ENCODE data around the gene HNRNPA3. TPM values are rescaled to one million over a fixed set of nuclear protein-coding genes. Genes with fewer than 3 reads are reported as not detected.
"Not testable (repeated sequence)": the region's sequence is repeated elsewhere in the genome, so short reads cannot be mapped to it uniquely, and the experiment has no call there.

HNRNPA3 gene
- total and polyA plus RNA-seq, 2 donors (not counting 3 experiments of a cell fraction or from before 2014, with no cell fraction given) = 57.5 to 316 TPM

DNA sequence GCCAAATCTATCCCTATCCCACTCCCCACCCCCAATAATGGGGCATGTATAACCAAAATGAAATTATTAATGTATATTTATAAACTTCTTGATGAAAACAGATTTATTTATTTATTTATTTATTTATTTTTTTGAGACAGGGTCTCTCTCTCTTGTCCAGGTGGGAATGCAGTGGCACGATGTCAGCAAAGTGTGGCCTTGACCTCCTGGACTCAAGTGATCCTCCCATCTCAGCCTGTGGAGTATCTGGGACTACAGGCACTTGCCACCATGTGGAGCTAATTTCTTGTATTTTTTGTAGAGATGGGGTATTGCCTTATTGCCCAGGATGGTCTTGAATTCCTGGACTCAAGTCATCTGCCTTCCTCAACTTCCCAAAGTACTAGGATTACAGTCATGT, 28.0 kb upstream of the HNRNPA3 start:
- no peaks in the 10 kb centered on the region for H3K79me2 ChIP-seq (ENCODE audit: control insufficient read depth, insufficient read depth, low read length)
- no TSS peak for BruUV-seq (replicated peaks)
- no peaks in the 10 kb centered on the region for H3K27me3 ChIP-seq (ENCODE audit: control insufficient read depth in 2 of 2, insufficient read depth in 2 of 2, low read length in 2 of 2)
- H3K27ac ChIP-seq (ENCODE audit: insufficient read depth, low read depth, low read length) = no peak overlapping the region
- H2AFZ ChIP-seq (ENCODE audit: low read depth, low read length) = no peak overlapping the region
- H3K4me2 ChIP-seq (ENCODE audit: insufficient read depth, low read length) = no peak overlapping the region
- ChIA-PET CTCF (interaction anchor here (0.8 to 1.2 kb wide), 2 partner anchors 20 to 79 kb away, joined by 3 to 4 read pairs; no protein-coding TSS in a partner anchor), POLR2A (no interaction called here)
- H3K9me3 ChIP-seq (replicated peaks; ENCODE audit: control insufficient read depth, insufficient read depth, low read length) = no peaks in the 10 kb centered on the region
- DNase-seq (ENCODE audit: low read depth, low spot score) (no peak), FAIRE-seq (no peak)
- no peaks in the 10 kb centered on the region for H3K4me1 ChIP-seq (ENCODE audit: control insufficient read depth, extremely low read depth, insufficient read depth, low read length)
- H4K20me1 ChIP-seq (replicated peaks; ENCODE audit: control insufficient read depth, extremely low read depth, insufficient read depth, low read length) = no peaks in the 10 kb centered on the region
- intact Hi-C loops (cut with micrococcal nuclease) = no loop called here
- TF ChIP-seq GATA2 (IDR thresholded peaks at IDR 0.05; ENCODE audit: insufficient read depth, insufficient read length, low read depth, low read length) = no peak
- TF ChIP-seq, protein P1, sequence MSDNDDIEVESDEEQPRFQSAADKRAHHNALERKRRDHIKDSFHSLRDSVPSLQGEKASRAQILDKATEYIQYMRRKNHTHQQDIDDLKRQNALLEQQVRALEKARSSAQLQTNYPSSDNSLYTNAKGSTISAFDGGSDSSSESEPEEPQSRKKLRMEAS (IDR thresholded peaks at IDR 0.05; ENCODE audit: insufficient read depth, insufficient read length) = no peak
- TF ChIP-seq POLR2AphosphoS5 (IDR thresholded peaks at IDR 0.05; ENCODE audit: insufficient read depth, low read depth, low read length) = no peak
- TF ChIP-seq MYC (IDR thresholded peaks at IDR 0.05; ENCODE audit: low read depth, low read length) = no peak
- TF ChIP-seq JUN (IDR thresholded peaks at IDR 0.05; ENCODE audit: borderline replicate concordance, insufficient read depth, insufficient read length, low read depth) = no peak
- TF ChIP-seq, protein P2, sequence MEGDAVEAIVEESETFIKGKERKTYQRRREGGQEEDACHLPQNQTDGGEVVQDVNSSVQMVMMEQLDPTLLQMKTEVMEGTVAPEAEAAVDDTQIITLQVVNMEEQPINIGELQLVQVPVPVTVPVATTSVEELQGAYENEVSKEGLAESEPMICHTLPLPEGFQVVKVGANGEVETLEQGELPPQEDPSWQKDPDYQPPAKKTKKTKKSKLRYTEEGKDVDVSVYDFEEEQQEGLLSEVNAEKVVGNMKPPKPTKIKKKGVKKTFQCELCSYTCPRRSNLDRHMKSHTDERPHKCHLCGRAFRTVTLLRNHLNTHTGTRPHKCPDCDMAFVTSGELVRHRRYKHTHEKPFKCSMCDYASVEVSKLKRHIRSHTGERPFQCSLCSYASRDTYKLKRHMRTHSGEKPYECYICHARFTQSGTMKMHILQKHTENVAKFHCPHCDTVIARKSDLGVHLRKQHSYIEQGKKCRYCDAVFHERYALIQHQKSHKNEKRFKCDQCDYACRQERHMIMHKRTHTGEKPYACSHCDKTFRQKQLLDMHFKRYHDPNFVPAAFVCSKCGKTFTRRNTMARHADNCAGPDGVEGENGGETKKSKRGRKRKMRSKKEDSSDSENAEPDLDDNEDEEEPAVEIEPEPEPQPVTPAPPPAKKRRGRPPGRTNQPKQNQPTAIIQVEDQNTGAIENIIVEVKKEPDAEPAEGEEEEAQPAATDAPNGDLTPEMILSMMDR (IDR thresholded peaks at IDR 0.05; ENCODE audit: extremely low read depth in 1 of 2, insufficient read depth in 1 of 2, low read depth in 1 of 2, low read length in 2 of 2) = no peak
- no peak for TF ChIP-seq POLR2A (IDR thresholded peaks at IDR 0.05; ENCODE audit: low read depth, low read length)
- no peak for TF ChIP-seq FOS (IDR thresholded peaks at IDR 0.05; ENCODE audit: borderline replicate concordance, insufficient read depth, low read length)
- TF ChIP-seq EZH2 (IDR thresholded peaks at IDR 0.05; ENCODE audit: borderline replicate concordance, low read depth, low read length, severe bottlenecking) = no peak
- H3K36me3 ChIP-seq (ENCODE audit: control insufficient read depth in 2 of 2, extremely low read depth in 1 of 2, insufficient read depth in 2 of 2, low read length in 2 of 2) = no peaks in the 10 kb centered on the region
- H3K4me3 ChIP-seq (replicated peaks in 1 of 3; ENCODE audit: insufficient read depth in 1 of 3, low read depth in 1 of 3, low read length in 3 of 3) = no peak overlapping the region
- H3K9me1 ChIP-seq (replicated peaks; ENCODE audit: control insufficient read depth, extremely low read depth, insufficient read depth, low read length) = no peaks in the 10 kb centered on the region
- no peak overlapping the region for H3K9ac ChIP-seq (replicated peaks; ENCODE audit: extremely low read depth, insufficient read depth, low read length)
- dilution Hi-C loops (cut with MboI; ENCODE audit: extremely low pct_ligation_motif_present, low sequenced_read_pairs) = no loop called here

DNA sequence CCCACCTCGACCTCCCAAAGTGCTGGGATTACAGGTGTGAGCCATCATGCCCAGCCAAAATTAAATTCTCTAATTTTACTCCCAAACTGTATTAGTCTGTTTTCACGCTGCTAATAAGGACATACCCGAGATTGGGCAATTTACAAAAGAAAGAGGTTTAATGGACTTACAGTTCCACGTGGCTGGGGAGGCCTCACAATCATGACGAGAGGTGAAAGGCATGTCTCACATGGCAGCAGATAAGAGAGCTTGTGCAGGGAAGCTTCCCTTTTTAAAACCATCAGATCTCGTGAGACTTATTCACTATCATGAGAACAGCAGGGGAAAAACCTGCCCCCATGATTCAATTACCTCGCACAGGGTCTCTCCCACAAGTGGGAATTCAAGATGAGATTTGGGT, 26.6 kb upstream of the HNRNPA3 start:
- BruUV-seq (replicated peaks); H3K9me1 ChIP-seq (replicated peaks; ENCODE audit: control insufficient read depth, extremely low read depth, insufficient read depth, low read length); H3K9me3 ChIP-seq (replicated peaks; ENCODE audit: control insufficient read depth, insufficient read depth, low read length); H3K9ac ChIP-seq (replicated peaks; ENCODE audit: extremely low read depth, insufficient read depth, low read length); H3K27me3 ChIP-seq (ENCODE audit: control insufficient read depth in 2 of 2, insufficient read depth in 2 of 2, low read length in 2 of 2); intact Hi-C loops (cut with micrococcal nuclease); H3K4me1 ChIP-seq (ENCODE audit: control insufficient read depth, extremely low read depth, insufficient read depth, low read length); H3K4me2 ChIP-seq (ENCODE audit: insufficient read depth, low read length); H3K4me3 ChIP-seq (replicated peaks in 1 of 3; ENCODE audit: insufficient read depth in 1 of 3, low read depth in 1 of 3, low read length in 3 of 3); H3K36me3 ChIP-seq (ENCODE audit: control insufficient read depth in 2 of 2, extremely low read depth in 1 of 2, insufficient read depth in 2 of 2, low read length in 2 of 2); POLR2A ChIA-PET; dilution Hi-C loops (cut with MboI; ENCODE audit: extremely low pct_ligation_motif_present, low sequenced_read_pairs); DNase-seq (ENCODE audit: low read depth, low spot score); H3K27ac ChIP-seq (ENCODE audit: insufficient read depth, low read depth, low read length); H4K20me1 ChIP-seq (replicated peaks; ENCODE audit: control insufficient read depth, extremely low read depth, insufficient read depth, low read length); H3K79me2 ChIP-seq (ENCODE audit: control insufficient read depth, insufficient read depth, low read length); H2AFZ ChIP-seq (ENCODE audit: low read depth, low read length): not testable (repeated sequence)
- CTCF ChIA-PET = interaction anchor here (1.2 to 1.5 kb wide), 2 partner anchors 9 to 21 kb away, joined by 3 read pairs; no protein-coding TSS in a partner anchor
- FAIRE-seq = peak; percentile 18

All from endothelial cell of umbilical vein (primary cell).